HFFc6 (cell line): ENCODE data around the gene ILF2. TPM values are rescaled to one million over a fixed set of nuclear protein-coding genes. Genes with fewer than 3 reads are reported as not detected.

ENCODE experiments used
- DNase-seq: peaks from one replicate; pipeline ENCODE4 v3.0.0-alpha.2; 2018
- H3K27ac Mint-ChIP-seq: 2 replicates; pipeline ENCODE4 v1.8.0; 2020; ENCODE audit warnings: mild to moderate bottlenecking, mixed read lengths
- H3K27me3 Mint-ChIP-seq: 2 replicates; pipeline ENCODE4 v1.8.0; 2021; ENCODE audit warnings: mild to moderate bottlenecking, moderate library complexity, mixed read lengths; ENCODE audit not compliant: insufficient read depth
- H3K36me3 Mint-ChIP-seq: 2 replicates; pipeline ENCODE4 v1.8.0; 2021; ENCODE audit warnings: low read depth, mixed read lengths
- H3K4me1 Mint-ChIP-seq: 2 replicates; pipeline ENCODE4 v1.8.0; 2020; ENCODE audit warnings: low read depth, mixed read lengths
- H3K4me3 Mint-ChIP-seq: 2 replicates; pipeline ENCODE4 v1.8.0; 2020; ENCODE audit warnings: mild to moderate bottlenecking, moderate library complexity, mixed read lengths
- H3K9me3 Mint-ChIP-seq: 2 replicates; pipeline ENCODE4 v1.8.0; 2020; ENCODE audit warnings: mild to moderate bottlenecking, mixed read lengths
- CTCF ChIP-seq: fragments of 200-600 bp; sonication (generic); IDR thresholded peaks from 2 replicates; pipeline ENCODE4 v1.5.0; 2021; ENCODE audit warnings: antibody characterized with exemption, mild to moderate bottlenecking
- total RNA-seq, 6 experiments: library from RNA; stranded (reverse); fragmentation: NEBNext Ultra II Directional; extraction: Animal tissue kit (Norgen Biotek cat#: 25700); gene quantifications; 2 replicates in 1 of 6; 3 replicates in 5 of 6; pipeline ENCODE4 v1.2.3, GENCODE V29; 2021

Gene ILF2
- total RNA-seq, 6 experiments from 2014 or later, result 127 to 169 (median 156) TPM

- Mint-ChIP-seq H3K9me3 (no peaks in the 10 kb centered on the region), H3K27ac (peak within 1 kb of the TSS; percentile 100), H3K4me1 (peaks cover 74% of the 10 kb centered on the region), H3K27me3 (peaks cover 6% of the 10 kb centered on the region), H3K4me3 (peak within 1 kb of the TSS; percentile 97), H3K36me3 (peaks cover 36% of the 10 kb centered on the region)
- DNase-seq, result no peak
- TF ChIP-seq CTCF, result peak; percentile 15
Observed at GRCh38 chr1:153627715-153628626, 42.8 kb downstream of the ILF2 start, which contains the start of gene S100A1. Gene S100A1, plus strand, starts transcription at chr1:153628434. Its CDS starts 2,088 bp downstream, at chr1:153630522.

GRCh38 chr1:153626904-153627714 lies 43.7 kb downstream of the ILF2 start, which contains the start of gene S100A13:
Gene S100A13, minus strand, starts transcription at chr1:153627505. Its CDS starts 1,033 bp downstream, at chr1:153626472.
- peaks cover 67% of the 10 kb centered on the region for H3K4me1 Mint-ChIP-seq
- H3K36me3 Mint-ChIP-seq, result peaks cover 38% of the 10 kb centered on the region
- TF ChIP-seq CTCF, result peak; percentile 84
- peak within 1 kb of the TSS; percentile 100 for H3K27ac Mint-ChIP-seq
- no peaks in the 10 kb centered on the region for H3K9me3 Mint-ChIP-seq
- H3K4me3 Mint-ChIP-seq, result peak within 1 kb of the TSS; percentile 97
- H3K27me3 Mint-ChIP-seq, result peaks cover 6% of the 10 kb centered on the region
- peak; percentile 97 for DNase-seq

GRCh38 chr1:153626477-153626903 lies 44.3 kb downstream of the ILF2 start:
- no peak for TF ChIP-seq CTCF
- Mint-ChIP-seq H3K4me1 (peaks cover 61% of the 10 kb centered on the region), H3K9me3 (no peaks in the 10 kb centered on the region), H3K36me3 (peaks cover 34% of the 10 kb centered on the region), H3K27me3 (peaks cover 6% of the 10 kb centered on the region), H3K27ac (peak overlapping the region; percentile 100), H3K4me3 (peak overlapping the region; percentile 97)
- DNase-seq, result no peak

- no peak for DNase-seq
- TF ChIP-seq CTCF, result no peak
- Mint-ChIP-seq H3K4me1 (peaks cover 47% of the 10 kb centered on the region), H3K27ac (peak overlapping the region; percentile 43), H3K4me3 (peak overlapping the region; percentile 97), H3K36me3 (peaks cover 34% of the 10 kb centered on the region), H3K27me3 (peaks cover 6% of the 10 kb centered on the region), H3K9me3 (no peaks in the 10 kb centered on the region)
Observed at GRCh38 chr1:153624965-153625611, 45.7 kb downstream of the ILF2 start.

- Mint-ChIP-seq H3K4me3 (no peak overlapping the region), H3K36me3 (peaks cover 44% of the 10 kb centered on the region), H3K27ac (no peak overlapping the region; the same call in 1 of the 2 replicates), H3K27me3 (peaks cover 7% of the 10 kb centered on the region), H3K9me3 (no peaks in the 10 kb centered on the region), H3K4me1 (peaks cover 53% of the 10 kb centered on the region)
- TF ChIP-seq CTCF, result no peak
- no peak for DNase-seq
Observed at GRCh38 chr1:153623101-153623500, 47.7 kb downstream of the ILF2 start.
